Right lobe of liver (tissue), 6 donors: Measurements from ENCODE around the gene SLC9B2. TPM values are rescaled to one million over a fixed set of nuclear protein-coding genes. Genes with fewer than 3 reads are reported as not detected.
A peak's percentile ranks its signal among the peaks of the same experiment; 100 is the strongest.

Experiments
- ATAC-seq, 4 donors: fragments of 200-7000 bp; cut with Tn5 transposase; one replicate each; pipeline ENCODE4 v1.9.1; 2020; ENCODE audit warnings: mild to moderate bottlenecking in 4 of 4, moderate library complexity in 4 of 4
- DNase-seq, 3 donors: peaks; one replicate each; pipeline ENCODE4 v3.0.0-alpha.2; 2020
- H3K27ac ChIP-seq, 3 donors: fragments of 200-600 bp; one replicate each; pipeline ENCODE4 v1.8.0; 2022
- H3K27me3 ChIP-seq, 2 donors: fragments of 200-600 bp; one replicate each; pipeline ENCODE4 v1.8.0; 2022
- H3K36me3 ChIP-seq, 4 donors: fragments of 200-600 bp; sonication (generic) in 1 of 4; one replicate each; pipeline versions ENCODE4 v1.5.1 to v1.8.0; 2017 to 2022; ENCODE audit warnings: control low read depth in 1 of 4
- H3K4me1 ChIP-seq, 4 donors: fragments of 200-600 bp; sonication (generic) in 1 of 4; one replicate each; pipeline versions ENCODE4 v1.5.1 to v1.8.0; 2017 to 2022; ENCODE audit warnings: control low read depth in 1 of 4
- H3K4me3 ChIP-seq, 3 donors: fragments of 200-600 bp; one replicate each; pipeline ENCODE4 v1.8.0; 2022
- H3K9me3 ChIP-seq, 4 donors: fragments of 200-600 bp; sonication (generic) in 1 of 4; one replicate each; pipeline versions ENCODE4 v1.5.1 to v1.8.0; 2017 to 2022; ENCODE audit warnings: control low read depth in 1 of 4
- POLR2A ChIP-seq: fragments of 450-650 bp; IDR thresholded peaks from one replicate; pipeline ENCODE4 v1.6.1; 2017; ENCODE audit warnings: antibody characterized with exemption, mild to moderate bottlenecking
- WGBS: methylation state at CpG from one replicate; pipeline ENCODE4 v1.1.6; 2018; ENCODE audit warnings: low coverage, low lambda C conversion rate; ENCODE audit not compliant: insufficient coverage; ENCODE audit errors: missing lambda C conversion rate; 5-methylcytosine and 5-hydroxymethylcytosine counted together
- intact Hi-C, 2 donors: fragments of 100-400 bp; cut with DNase I; formaldehyde crosslinking; loops; one replicate each; pipeline versions ENCODE4 v1.11.2 to v1.14.1; 2022
- total RNA-seq, 6 experiments: library from RNA; depleted of rRNA in 2 of 6; stranded (reverse); fragments of >200 nt in 2 of 6; fragmentation: NEBNext Ultra II Directional in 3 of 6; extraction: Animal tissue kit (Norgen Biotek cat#: 25700) in 3 of 6; gene quantifications; one replicate each; pipeline versions ENCODE4 v1.1.0 to v1.2.4, GENCODE V29; 2016 to 2023
- TF ChIP-seq, protein P1 (sequence below), 4 donors: fragments of 200-600 bp in 3 of 4; fragments of 450-650 bp in 1 of 4; IDR thresholded peaks; one replicate each; pipeline versions ENCODE4 v1.5.1 to v1.8.0; 2016 to 2022; ENCODE audit warnings: antibody characterized with exemption in 4 of 4, mild to moderate bottlenecking in 2 of 4
- donor health status: DM: no; HTN: yes; CAD: no.
- donor health status: DM: no; HTN: no; CAD: no.
- donor health status: DM: no; HTN: no; CAD: no.
- donor health status: DM: no; HTN: yes; CAD: no.
- donor health status: DM: no; HTN: yes; CAD: no.

Gene SLC9B2
- total RNA-seq, 6 experiments from 2014 or later: 27.9 to 49.1 (median 40.2) TPM

DNA sequence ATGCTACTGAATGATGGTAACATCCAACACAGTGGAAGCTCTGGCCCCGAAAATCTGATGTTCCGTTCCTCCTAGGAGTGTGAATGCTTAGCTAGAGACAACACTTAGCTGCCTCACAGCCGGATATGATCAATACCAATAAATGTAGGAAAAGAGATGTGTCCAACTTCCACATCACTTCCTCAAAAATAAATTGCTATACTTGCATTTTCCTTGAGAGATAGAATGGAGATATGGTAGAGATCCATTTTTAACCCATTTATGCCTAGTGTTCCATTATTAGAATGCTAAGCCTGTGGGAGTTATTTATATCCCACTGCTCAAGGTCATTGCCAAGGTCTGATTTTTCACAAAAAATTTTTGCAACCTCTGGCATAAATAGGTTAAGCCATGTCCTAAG is 51.6 kb downstream of the SLC9B2 start:
- Histone ChIP-seq H3K27me3 (no peaks in the 10 kb centered on the region), H3K27ac (no peak overlapping the region), H3K4me3 (no peak overlapping the region), H3K36me3 (peaks cover 0 to 3% (median 0%) of the 10 kb centered on the region in 4 donors), H3K9me3 (no peaks in the 10 kb centered on the region), H3K4me1 (no peaks in the 10 kb centered on the region)
- intact Hi-C loops: no loop called here
- ATAC-seq: no peak
- 90% methylated on average over 3 of the region's 3 CpGs for WGBS
- DNase-seq: no peak
- TF ChIP-seq, protein P1, sequence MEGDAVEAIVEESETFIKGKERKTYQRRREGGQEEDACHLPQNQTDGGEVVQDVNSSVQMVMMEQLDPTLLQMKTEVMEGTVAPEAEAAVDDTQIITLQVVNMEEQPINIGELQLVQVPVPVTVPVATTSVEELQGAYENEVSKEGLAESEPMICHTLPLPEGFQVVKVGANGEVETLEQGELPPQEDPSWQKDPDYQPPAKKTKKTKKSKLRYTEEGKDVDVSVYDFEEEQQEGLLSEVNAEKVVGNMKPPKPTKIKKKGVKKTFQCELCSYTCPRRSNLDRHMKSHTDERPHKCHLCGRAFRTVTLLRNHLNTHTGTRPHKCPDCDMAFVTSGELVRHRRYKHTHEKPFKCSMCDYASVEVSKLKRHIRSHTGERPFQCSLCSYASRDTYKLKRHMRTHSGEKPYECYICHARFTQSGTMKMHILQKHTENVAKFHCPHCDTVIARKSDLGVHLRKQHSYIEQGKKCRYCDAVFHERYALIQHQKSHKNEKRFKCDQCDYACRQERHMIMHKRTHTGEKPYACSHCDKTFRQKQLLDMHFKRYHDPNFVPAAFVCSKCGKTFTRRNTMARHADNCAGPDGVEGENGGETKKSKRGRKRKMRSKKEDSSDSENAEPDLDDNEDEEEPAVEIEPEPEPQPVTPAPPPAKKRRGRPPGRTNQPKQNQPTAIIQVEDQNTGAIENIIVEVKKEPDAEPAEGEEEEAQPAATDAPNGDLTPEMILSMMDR (IDR thresholded peaks at IDR 0.05): no peak

DNA sequence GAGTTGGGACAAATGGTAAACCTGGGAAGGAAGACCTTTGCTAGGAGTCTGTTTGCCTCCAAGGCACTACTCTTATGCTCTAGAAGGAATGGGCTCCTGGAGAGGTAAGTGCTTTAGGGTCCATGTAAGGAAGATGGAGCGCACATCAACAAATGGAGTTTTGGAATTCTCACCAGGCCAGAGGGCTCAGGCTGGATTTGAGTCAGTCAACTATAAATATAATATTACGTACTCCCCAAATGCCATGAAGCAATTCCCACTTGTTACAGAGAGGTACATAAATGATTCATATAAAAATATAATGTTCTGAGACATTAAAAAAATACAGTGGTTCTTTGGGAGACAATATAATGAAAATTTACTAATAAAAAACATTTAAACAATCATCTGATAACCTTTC is 55.4 kb downstream of the SLC9B2 start:
- Histone ChIP-seq H3K27ac (no peak overlapping the region), H3K36me3 (no peaks in the 10 kb centered on the region), H3K27me3 (no peaks in the 10 kb centered on the region), H3K9me3 (no peaks in the 10 kb centered on the region), H3K4me3 (no peak overlapping the region), H3K4me1 (peaks cover 0 to 6% (median 0%) of the 10 kb centered on the region in 4 donors)
- DNase-seq: no peak
- no peak for ATAC-seq
- TF ChIP-seq, protein P1 (IDR thresholded peaks at IDR 0.05): no peak
- no peak for TF ChIP-seq POLR2A
- 96% methylated on average over 2 of the region's 2 CpGs for WGBS
- intact Hi-C loops: no loop called here

DNA sequence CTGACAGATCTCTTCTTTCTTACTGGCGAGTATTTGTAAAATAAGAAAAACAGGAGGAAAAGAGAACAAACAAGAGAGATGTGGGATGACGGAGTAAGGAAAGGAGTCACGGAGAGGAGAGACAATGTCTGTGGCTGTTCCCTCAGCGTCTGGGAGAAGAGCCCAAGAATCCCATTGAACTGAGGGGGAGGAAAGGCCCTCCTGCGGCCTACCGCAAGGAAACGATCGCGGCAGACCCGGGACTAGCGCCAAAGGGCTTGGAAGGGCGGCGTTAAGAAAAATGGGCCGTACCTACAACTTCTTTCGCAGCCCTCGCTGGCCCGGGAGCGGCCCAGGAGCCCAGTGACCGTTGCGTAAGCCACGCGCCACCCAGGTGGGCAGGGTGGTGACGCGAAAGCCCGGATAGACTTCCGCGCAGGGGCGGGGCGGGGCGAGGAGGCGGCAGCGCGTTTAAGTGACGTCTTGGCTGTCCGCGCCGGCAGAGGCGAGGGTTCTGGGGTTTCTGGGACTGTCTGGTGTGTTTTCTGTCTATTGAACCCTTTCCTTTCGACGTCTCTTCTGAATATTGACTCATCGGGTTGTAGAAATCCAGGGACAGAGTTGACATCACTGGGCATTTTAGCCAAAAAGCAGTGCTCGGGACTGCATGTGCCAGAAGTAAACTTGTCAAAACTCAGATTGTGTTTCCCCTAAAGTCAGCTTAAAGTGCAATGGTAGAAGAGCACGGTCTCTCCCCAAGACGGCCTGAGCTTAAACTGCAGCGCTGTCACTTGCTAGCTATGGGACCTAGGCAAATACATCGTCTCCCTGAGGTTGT is 57.0 kb downstream of the SLC9B2 start, which contains the start of gene SLC9B1:
TSS of gene SLC9B1 (minus strand) at position 398 of the 817 bp plus-strand sequence. CDS start 27,994 bp downstream, outside the sequence.
- Histone ChIP-seq H3K27me3 (no peaks in the 10 kb centered on the region), H3K9me3 (no peaks in the 10 kb centered on the region), H3K4me3 (peak within 1 kb of the TSS; percentile 41 to 55 (median 48)), H3K36me3 (no peaks in the 10 kb centered on the region), H3K27ac (peak within 1 kb of the TSS; percentile 90 to 93 (median 91)), H3K4me1 (peaks cover 0 to 6% (median 0%) of the 10 kb centered on the region in 4 donors)
- TF ChIP-seq POLR2A: peak; percentile 79
- TF ChIP-seq, protein P1 (IDR thresholded peaks at IDR 0.05): no peak
- intact Hi-C loops: no loop called here
- WGBS: 5% methylated on average over 16 of the region's 46 CpGs
- ATAC-seq (peak; percentile 98 to 99 (median 98)), DNase-seq (peak; percentile 97 to 98 (median 98))

DNA sequence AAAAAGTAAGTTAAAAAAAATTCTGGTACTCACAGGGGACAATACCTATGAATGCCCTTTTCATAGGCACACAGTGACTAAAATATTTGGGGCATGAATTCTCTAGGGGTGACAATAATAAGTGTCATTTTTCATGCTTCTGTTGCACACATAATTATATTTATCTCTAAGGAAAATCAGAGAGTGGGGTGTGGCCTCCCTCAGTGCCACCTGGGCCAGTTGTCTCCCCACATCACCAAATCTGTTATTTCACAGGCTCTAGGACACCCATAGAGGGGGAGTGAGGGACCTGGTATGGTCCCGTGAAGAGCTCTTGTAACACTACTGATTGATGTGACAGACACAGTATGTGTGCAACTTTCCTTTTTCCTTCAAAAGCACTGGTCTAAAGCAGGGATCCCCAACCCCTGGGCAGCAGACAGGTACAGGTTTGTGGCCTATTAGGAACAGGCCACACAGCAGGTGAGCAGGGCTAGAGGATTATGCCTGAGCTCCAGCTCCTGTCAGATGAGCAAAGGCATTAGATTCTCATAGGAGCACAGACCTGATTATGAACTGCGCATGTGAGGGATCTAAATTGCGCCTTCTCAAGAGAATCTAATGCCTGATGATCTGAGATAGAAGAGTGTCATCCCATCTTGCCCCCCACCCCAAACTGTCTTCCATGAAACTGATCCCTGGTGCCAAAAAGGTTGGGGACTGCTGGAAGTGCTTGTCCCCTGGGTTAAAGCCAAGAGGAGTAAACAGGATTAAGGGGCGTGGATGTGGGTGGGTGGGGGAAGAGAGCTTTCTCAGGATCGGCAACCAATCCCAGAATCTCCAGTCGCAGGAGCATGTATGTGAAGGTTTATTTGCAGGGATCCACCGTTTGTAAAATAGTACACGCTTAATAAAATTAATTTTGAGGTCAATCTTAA is 57.9 kb downstream of the SLC9B2 start:
- Histone ChIP-seq H3K36me3 (no peaks in the 10 kb centered on the region), H3K9me3 (no peaks in the 10 kb centered on the region), H3K4me3 (peak overlapping the region; percentile 41 to 55 (median 48)), H3K4me1 (peaks cover 0 to 6% (median 0%) of the 10 kb centered on the region in 4 donors), H3K27me3 (no peaks in the 10 kb centered on the region), H3K27ac (peak overlapping the region; percentile 90 to 93 (median 91))
- DNase-seq (peak in 1 of 3 donors; percentile 47), ATAC-seq (peak; percentile 13 to 45 (median 31))
- intact Hi-C loops: no loop called here
- 32% methylated on average over 6 of the region's 8 CpGs for WGBS
- TF ChIP-seq POLR2A: no peak
- TF ChIP-seq, protein P1 (IDR thresholded peaks at IDR 0.05): no peak
